GM12874 (cell line): ENCODE measurements around the gene TMEM120A.

Experiments
- TF ChIP-seq, protein P1 (sequence below): IDR thresholded peaks from 2 replicates; pipeline ENCODE4 v1.5.1; 2011; ENCODE audit warnings: low read depth, mild to moderate bottlenecking, control low read depth, low read length, moderate library complexity; ENCODE audit not compliant: insufficient read depth

The TMEM120A gene

DNA sequence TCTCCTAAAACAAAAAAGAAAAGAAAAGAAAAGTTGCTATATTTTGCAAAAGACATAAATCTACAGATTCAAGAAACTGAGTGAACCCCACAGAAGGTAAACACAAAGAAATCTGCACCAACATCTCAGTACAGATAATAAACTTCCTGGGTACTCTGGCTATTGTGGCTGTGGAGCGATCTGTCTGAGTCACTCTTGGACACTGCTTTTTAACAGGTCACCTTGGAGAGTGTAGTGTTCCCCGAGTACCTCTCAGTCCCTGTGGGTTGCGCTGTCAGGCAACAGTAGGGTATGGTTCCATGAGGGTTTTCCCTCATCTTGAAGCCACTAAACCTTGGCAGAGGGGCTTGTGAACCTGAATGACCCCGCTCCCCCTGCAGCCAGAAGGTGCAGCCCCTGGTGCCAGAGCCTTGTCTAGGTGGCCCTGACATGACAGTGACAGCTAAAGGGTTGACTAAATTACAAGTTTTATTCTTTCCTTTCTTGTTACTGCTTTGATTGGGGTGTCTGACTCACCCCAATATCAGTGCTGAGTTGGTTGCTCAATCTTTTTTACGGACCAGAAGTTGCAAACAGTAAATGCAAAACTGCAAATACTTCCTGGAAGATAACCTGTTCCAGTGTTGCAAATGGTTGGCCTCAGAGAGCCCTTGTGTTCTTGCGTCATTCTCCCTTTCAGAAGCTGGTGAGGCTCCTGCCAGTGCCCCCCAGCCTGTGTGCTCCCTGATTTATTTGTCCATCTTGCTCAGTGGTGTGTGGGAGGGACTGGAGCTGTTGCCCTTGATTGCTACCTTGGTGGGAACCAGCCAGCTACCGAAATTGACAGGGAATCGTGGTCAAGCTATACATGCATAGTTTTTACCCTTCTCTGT lies 48.9 kb downstream of the TMEM120A start:
- TF ChIP-seq, protein P1, sequence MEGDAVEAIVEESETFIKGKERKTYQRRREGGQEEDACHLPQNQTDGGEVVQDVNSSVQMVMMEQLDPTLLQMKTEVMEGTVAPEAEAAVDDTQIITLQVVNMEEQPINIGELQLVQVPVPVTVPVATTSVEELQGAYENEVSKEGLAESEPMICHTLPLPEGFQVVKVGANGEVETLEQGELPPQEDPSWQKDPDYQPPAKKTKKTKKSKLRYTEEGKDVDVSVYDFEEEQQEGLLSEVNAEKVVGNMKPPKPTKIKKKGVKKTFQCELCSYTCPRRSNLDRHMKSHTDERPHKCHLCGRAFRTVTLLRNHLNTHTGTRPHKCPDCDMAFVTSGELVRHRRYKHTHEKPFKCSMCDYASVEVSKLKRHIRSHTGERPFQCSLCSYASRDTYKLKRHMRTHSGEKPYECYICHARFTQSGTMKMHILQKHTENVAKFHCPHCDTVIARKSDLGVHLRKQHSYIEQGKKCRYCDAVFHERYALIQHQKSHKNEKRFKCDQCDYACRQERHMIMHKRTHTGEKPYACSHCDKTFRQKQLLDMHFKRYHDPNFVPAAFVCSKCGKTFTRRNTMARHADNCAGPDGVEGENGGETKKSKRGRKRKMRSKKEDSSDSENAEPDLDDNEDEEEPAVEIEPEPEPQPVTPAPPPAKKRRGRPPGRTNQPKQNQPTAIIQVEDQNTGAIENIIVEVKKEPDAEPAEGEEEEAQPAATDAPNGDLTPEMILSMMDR, result no peak

DNA sequence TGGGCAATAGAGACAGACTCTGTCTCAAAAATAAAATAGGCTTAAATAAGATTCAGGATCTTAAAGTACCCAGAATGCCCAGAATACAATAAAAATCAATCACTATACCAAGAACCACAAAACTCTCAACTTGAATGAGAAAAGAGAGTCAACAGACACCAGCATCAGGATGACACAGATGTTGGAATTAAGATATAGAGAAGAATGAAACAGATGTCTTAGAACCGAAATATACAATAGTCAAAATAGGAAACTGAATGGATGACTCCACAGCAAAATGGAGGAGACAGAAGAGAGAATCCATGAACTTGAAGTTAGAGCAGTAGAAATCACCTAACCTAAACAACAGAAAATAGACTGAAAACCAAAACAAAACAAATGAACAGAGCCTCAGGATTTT lies 49.9 kb downstream of the TMEM120A start:
- TF ChIP-seq, protein P1, result no peak

DNA sequence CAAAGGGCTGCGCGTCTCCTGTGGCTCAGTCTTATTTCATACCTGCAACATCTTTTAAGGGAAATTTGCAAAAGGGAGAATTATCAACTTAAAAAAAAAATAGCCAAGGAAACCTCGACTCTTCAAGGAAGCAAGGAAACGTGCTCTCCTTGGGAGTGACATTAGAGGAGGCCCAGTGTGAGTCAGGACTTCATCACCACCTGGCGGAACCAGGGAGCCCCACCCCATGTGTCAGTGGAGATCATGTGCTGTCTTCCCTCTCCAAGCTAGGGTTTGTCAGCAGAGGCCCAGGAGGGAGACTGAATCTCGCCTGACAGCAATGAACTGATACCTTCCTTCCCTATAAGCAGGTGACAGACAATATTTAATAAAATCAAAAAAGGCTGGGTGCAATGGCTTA lies 50.5 kb downstream of the TMEM120A start:
- TF ChIP-seq, protein P1, result no peak

DNA sequence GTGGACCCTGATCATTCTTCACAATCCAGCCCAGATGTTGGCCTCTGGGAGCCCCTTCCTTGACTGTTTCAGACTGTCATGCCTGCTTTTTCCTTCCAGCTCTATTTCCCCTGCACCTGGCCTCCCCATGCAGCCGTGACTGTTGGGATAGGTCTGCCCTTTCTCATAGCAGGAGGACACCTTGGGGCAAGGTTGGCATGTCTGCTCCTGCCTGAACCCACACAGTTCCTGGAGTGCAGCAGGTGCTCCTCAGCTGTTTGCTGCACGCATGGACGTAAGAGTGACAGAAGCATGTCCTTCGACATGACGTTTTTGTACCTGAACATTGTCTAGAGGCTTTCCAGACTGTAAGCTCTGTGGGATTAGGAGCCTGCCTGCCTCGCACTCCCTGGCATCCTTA lies 55.5 kb downstream of the TMEM120A start:
- TF ChIP-seq, protein P1, result no peak

DNA sequence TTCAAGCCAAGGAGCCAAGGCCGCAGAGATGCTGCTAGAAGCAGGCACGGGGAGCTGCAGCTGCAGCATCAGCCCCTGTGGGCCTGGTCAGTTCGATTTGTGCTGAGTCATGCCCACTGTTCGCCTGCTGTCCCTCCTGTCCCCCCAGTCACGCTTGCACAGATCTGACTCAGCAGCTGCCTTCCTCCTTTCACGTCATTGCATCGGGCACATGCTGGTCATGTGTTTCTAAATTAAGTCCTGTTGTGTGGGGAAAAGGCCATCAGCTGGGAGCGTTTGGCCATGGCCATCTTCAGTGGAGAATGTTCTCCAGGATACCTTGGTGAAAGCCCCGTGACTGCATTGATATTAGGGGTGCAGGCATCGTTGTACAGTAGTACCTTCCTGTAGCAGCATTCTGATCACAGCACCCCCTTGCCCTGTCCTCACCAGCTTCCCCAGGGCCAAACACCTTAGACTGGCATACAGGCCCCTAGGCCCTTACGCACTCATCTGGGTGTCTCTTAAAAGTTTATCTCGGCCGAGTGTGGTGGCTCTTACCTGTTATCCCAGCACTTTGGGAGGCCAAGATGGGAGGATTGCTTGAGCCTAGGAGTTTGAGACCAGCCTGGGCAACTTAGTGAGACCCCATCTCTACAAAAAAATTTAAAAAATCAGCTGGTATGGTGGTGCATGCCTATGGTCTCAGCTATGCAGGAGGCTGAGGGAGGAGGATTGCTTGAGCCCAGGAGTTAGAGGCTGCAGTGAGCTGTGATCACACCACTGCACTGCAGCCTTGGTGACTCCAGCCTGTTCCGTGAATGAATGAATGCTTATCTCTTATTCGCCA lies 56.2 kb downstream of the TMEM120A start:
- TF ChIP-seq, protein P1, result no peak
